Measurements from ENCODE around the gene AFF2. TPM values are rescaled to one million over a fixed set of nuclear protein-coding genes. Genes with fewer than 3 reads are reported as not detected.

AFF2 gene
- total and polyA plus RNA-seq, 8 donors, result 0.04 to 0.93 (median 0.41) TPM

- FAIRE-seq (no peak), ATAC-seq (peak in 2 of 4 donors; percentile 50 to 55), DNase-seq (no peak)
- no peaks in the 10 kb centered on the region for H3K9me3 ChIP-seq
- no peak overlapping the region for H3K27ac ChIP-seq
- no peak for TF ChIP-seq CTCF (IDR thresholded peaks at IDR 0.05)
- intact Hi-C loops (cut with DNase I), result no loop called here
- no peak overlapping the region for H3K4me3 ChIP-seq
- 46 to 53% methylated on average over 7 of the region's 7 CpGs for WGBS, 2 donors
- peaks cover 0 to 13% (median 9%) of the 10 kb centered on the region in 3 donors for H3K4me1 ChIP-seq
- H3K36me3 ChIP-seq, result no peaks in the 10 kb centered on the region
- no peaks in the 10 kb centered on the region for H3K27me3 ChIP-seq
These were observed 132.9 kb downstream of the AFF2 start for GRCh38 chrX:148633218-148633908.

GRCh38 chrX:148634591-148634990 is 134.2 kb downstream of the AFF2 start:
- Histone ChIP-seq H3K27ac (no peak overlapping the region), H3K4me1 (peaks cover 0 to 13% (median 9%) of the 10 kb centered on the region in 3 donors), H3K36me3 (no peaks in the 10 kb centered on the region), H3K4me3 (no peak overlapping the region), H3K9me3 (no peaks in the 10 kb centered on the region), H3K27me3 (no peaks in the 10 kb centered on the region)
- ATAC-seq, result no peak
- no peak for DNase-seq
- WGBS, 2 donors, result 65 to 66% methylated on average over 1 of the region's 1 CpG
- TF ChIP-seq CTCF (IDR thresholded peaks at IDR 0.05), result no peak
- FAIRE-seq, result no peak
- intact Hi-C loops (cut with DNase I), result no loop called here

DNA sequence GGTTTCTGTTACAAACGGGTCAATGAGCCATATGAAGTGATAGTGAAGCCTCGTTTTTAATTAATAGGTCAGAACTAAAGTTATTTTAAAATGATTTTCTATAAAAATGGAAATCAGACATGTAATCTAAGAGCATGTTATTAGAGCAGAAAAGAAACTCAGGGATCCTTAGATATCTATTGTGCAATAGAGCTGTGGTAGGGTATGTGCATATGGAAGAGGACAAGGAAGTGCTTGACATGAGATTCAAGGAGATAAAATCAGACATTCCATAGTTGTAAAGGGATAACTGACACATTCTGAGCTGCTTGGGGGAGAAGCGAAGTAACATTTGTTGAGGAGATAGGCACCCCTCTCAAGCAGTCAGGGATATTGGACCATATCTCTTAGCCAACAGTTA is 143.0 kb downstream of the AFF2 start:
- no peak for FAIRE-seq
- Histone ChIP-seq H3K4me1 (no peaks in the 10 kb centered on the region), H3K4me3 (no peak overlapping the region), H3K27me3 (no peaks in the 10 kb centered on the region), H3K27ac (no peak overlapping the region), H3K36me3 (no peaks in the 10 kb centered on the region), H3K9me3 (no peaks in the 10 kb centered on the region)
- TF ChIP-seq CTCF (IDR thresholded peaks at IDR 0.05), result no peak
- DNase-seq, result no peak
- intact Hi-C loops (cut with DNase I), result no loop called here
- WGBS, 2 donors, result 55 to 64% methylated on average over 3 of the region's 3 CpGs
- no peak for ATAC-seq

- intact Hi-C loops (cut with DNase I), result no loop called here
- Histone ChIP-seq H3K4me1 (no peaks in the 10 kb centered on the region), H3K27ac (no peak overlapping the region), H3K9me3 (no peaks in the 10 kb centered on the region), H3K27me3 (no peaks in the 10 kb centered on the region), H3K36me3 (no peaks in the 10 kb centered on the region), H3K4me3 (no peak overlapping the region)
- no peak for TF ChIP-seq CTCF (IDR thresholded peaks at IDR 0.05)
- DNase-seq (no peak), ATAC-seq (no peak), FAIRE-seq (no peak)
- 80 to 90% methylated on average over 4 of the region's 4 CpGs for WGBS, 2 donors
These were observed 147.2 kb downstream of the AFF2 start for GRCh38 chrX:148647651-148648050.

GRCh38 chrX:148649145-148649795 is 148.9 kb downstream of the AFF2 start:
- no peaks in the 10 kb centered on the region for H3K9me3 ChIP-seq
- H3K27ac ChIP-seq, result no peak overlapping the region
- DNase-seq (no peak), FAIRE-seq (no peak), ATAC-seq (no peak)
- TF ChIP-seq CTCF (IDR thresholded peaks at IDR 0.05), result no peak
- H3K36me3 ChIP-seq, result no peaks in the 10 kb centered on the region
- intact Hi-C loops (cut with DNase I), result no loop called here
- no peak overlapping the region for H3K4me3 ChIP-seq
- 35 to 46% methylated on average over 8 of the region's 8 CpGs for WGBS, 2 donors
- H3K4me1 ChIP-seq, result no peaks in the 10 kb centered on the region
- H3K27me3 ChIP-seq, result no peaks in the 10 kb centered on the region
